ENCODE results near the gene SH3TC2.

SH3TC2 gene

DNA sequence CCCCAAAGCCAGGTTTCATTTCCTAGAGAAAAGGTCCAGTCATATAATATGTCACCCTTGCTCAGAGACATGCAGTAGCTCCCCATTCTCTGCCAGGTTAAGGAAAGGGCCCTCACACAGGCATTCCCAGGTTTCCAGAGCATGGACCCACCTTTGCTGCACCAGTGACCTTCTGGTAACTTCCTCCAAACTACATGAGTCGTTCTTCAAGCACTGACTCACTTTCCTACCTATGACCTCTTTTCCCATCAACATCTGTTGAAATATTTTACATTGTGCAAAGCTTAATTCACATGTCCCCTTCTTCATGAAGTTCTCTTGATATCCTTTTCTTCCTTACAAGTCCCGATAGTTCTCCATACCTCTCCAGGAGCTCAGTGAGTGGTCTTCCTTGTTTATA is 25.9 kb downstream of the SH3TC2 start:
- TF ChIP-seq, protein P1, sequence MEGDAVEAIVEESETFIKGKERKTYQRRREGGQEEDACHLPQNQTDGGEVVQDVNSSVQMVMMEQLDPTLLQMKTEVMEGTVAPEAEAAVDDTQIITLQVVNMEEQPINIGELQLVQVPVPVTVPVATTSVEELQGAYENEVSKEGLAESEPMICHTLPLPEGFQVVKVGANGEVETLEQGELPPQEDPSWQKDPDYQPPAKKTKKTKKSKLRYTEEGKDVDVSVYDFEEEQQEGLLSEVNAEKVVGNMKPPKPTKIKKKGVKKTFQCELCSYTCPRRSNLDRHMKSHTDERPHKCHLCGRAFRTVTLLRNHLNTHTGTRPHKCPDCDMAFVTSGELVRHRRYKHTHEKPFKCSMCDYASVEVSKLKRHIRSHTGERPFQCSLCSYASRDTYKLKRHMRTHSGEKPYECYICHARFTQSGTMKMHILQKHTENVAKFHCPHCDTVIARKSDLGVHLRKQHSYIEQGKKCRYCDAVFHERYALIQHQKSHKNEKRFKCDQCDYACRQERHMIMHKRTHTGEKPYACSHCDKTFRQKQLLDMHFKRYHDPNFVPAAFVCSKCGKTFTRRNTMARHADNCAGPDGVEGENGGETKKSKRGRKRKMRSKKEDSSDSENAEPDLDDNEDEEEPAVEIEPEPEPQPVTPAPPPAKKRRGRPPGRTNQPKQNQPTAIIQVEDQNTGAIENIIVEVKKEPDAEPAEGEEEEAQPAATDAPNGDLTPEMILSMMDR (IDR thresholded peaks at IDR 0.05; ENCODE audit: low read depth, low read length, missing control alignments): no peak
- DNase-seq (ENCODE audit: extremely low read depth, low read depth): no peak
- H3K4me3 ChIP-seq (replicated peaks; ENCODE audit: low read depth, low read length): no peak overlapping the region

DNA sequence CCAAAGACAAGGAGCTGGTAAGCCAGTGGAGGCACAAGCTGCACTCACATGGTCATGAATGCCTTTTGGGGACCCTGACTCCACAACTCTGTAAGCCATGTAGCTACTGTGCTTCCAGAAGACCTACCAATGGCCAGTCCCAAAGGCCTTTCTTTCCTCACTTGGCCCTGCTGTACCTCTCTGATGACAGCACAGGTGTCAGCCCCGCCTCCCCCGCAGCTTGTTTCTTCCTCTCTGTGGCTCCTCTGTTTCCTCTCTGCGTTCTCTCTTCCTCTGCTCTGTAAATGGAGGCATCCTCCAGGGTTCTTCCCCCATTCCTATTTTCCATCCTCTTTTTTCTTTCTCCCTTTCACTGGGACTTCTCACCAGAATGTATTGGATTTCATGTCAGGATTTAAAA is 26.7 kb downstream of the SH3TC2 start:
- TF ChIP-seq, protein P1 (IDR thresholded peaks at IDR 0.05; ENCODE audit: low read depth, low read length, missing control alignments): no peak
- no peak for DNase-seq (ENCODE audit: extremely low read depth, low read depth)

DNA sequence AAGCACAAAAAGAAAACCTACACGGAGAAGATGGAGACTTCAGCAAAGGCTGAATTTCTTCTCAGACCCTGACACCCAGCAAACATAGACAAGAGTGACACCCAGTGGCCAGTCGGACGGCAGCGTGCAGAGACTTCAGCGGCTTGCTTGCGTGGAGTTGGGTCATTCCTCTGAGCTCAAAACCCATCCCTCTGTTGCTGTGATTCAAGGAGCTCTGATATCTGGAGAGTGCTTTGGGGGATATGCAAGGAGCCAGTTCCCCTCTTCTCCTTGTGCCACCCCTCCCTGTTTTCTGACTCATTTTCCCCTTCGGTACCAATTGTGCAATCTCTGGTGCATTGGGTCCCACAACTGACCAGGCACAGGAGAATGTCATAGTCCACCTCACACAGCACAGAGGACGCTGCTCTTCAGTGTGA is 27.5 kb downstream of the SH3TC2 start:
- H3K4me3 ChIP-seq (replicated peaks; ENCODE audit: low read depth, low read length): no peak overlapping the region
- peak; percentile 63 for DNase-seq (ENCODE audit: extremely low read depth, low read depth)
- TF ChIP-seq, protein P1 (IDR thresholded peaks at IDR 0.05; ENCODE audit: low read depth, low read length, missing control alignments): peak; percentile 93

More for the DNA sequence above, 26.7 kb downstream of the SH3TC2 start:
- no peak overlapping the region for H3K4me3 ChIP-seq (replicated peaks; ENCODE audit: low read depth, low read length)

DNA sequence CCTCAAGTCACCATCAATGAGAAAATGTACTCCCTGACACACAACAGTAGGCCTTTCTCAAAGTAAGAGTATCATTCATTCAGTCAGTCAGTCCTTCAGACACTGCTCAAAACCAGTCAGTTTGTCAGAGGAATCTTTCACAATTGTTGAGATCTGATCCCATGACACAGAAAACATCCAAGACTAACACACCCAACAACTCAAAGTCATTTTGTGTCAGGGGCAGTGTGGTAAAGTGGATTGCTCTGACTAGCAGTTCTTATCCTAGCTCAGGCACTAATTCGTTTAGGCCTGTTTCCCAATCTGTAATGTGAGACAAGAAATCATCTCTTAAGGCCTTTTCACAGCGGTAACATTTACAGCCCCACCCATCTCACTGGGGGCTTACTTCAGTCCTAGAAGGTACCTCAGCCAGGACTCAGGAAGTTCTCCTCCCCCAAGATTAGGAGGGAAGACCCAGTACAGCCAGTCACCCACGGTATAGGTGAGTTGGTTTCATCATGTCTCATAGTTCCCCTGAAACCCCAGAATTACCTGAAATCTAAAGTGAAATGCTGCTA is 31.9 kb downstream of the SH3TC2 start:
- no peak overlapping the region for H3K4me3 ChIP-seq (replicated peaks; ENCODE audit: low read depth, low read length)
- TF ChIP-seq, protein P1 (IDR thresholded peaks at IDR 0.05; ENCODE audit: low read depth, low read length, missing control alignments): no peak
- DNase-seq (ENCODE audit: extremely low read depth, low read depth): no peak

DNA sequence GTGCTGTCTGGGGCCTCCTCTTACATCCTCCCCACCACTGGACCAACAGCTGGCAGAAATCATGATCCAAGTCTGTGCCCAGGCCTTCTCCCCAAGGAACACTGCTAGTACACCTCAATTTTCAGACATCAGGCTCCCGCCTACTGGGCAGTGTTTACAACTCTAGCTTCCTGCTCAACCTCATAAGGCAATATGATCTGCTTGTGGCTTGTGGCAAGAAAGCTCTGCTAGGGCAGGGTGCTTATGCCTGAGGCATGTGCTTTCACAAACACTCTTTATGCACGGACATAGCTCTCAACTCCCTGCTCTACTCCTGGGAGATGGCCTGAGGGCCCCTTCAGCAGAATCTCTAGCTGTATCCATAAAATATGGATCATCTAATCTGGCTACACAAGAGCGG is 32.5 kb downstream of the SH3TC2 start:
- TF ChIP-seq, protein P1 (IDR thresholded peaks at IDR 0.05; ENCODE audit: low read depth, low read length, missing control alignments): no peak
- H3K4me3 ChIP-seq (replicated peaks; ENCODE audit: low read depth, low read length): no peak overlapping the region
- no peak for DNase-seq (ENCODE audit: extremely low read depth, low read depth)

DNA sequence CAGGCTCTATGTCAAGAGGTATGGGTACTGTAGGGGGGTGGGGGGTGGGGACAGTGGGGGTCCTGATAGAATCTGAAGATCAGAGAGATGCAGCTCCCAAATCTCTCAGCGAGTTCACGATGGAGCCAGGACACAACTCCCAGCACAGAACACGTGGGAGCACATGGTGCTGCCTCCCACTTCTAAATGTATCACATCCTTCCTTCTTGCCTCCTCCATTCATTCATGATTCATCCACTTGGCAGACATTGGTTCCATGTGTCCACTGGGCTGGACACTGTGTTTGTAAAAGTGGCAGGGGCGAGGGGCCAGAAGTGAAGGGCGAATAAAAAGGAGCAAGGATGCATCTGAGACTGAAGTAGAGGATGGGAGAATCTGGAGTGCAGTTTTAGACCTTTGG is 33.9 kb downstream of the SH3TC2 start:
- DNase-seq (ENCODE audit: extremely low read depth, low read depth): no peak
- H3K4me3 ChIP-seq (replicated peaks; ENCODE audit: low read depth, low read length): no peak overlapping the region
- TF ChIP-seq, protein P1 (IDR thresholded peaks at IDR 0.05; ENCODE audit: low read depth, low read length, missing control alignments): no peak

DNA sequence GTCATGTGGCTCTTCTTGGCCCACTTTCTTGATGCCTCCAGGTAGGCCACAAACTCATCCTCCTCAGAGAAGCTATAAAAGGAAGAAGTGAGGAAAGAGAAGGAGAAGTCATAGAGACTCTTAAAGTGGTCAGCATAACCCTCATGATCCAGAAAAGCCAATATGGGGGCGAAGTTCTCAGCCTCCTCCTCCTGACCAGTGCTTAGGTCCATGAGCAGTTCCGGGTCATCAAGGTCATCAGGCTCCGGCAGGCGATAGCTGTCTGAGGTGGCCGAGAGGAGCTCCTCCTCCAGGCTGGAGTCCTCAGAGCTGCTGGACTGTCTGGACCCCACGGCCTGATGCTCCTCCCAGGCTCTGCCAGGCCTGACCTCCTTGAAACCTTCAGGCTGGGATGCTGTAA is 34.7 kb downstream of the SH3TC2 start:
- no peak overlapping the region for H3K4me3 ChIP-seq (replicated peaks; ENCODE audit: low read depth, low read length)
- TF ChIP-seq, protein P1 (IDR thresholded peaks at IDR 0.05; ENCODE audit: low read depth, low read length, missing control alignments): no peak
- DNase-seq (ENCODE audit: extremely low read depth, low read depth): no peak

Data from HFF-Myc (cell line).